Mononuclear cell (primary cell): Measurements from ENCODE around the gene GTPBP3. TPM values are rescaled to one million over a fixed set of nuclear protein-coding genes. Genes with fewer than 3 reads are reported as not detected.

Experiments
- H3K27me3 ChIP-seq: 2 replicates; pipeline ENCODE4 v1.6.0; 2011; ENCODE audit warnings: low read length, control low read depth; ENCODE audit not compliant: insufficient read depth
- H3K4me1 ChIP-seq: 2 replicates; pipeline ENCODE4 v1.5.1; 2011; ENCODE audit warnings: mild to moderate bottlenecking, low read length, control low read depth; ENCODE audit not compliant: insufficient read depth
- H3K4me3 ChIP-seq: 2 replicates; pipeline ENCODE4 v1.5.1; 2011; ENCODE audit warnings: mild to moderate bottlenecking, low read length, moderate library complexity
- H3K9me3 ChIP-seq: 2 replicates; pipeline ENCODE4 v1.5.1; 2011; ENCODE audit warnings: low read depth, mild to moderate bottlenecking, control low read depth, low read length
- total RNA-seq: library from RNA; depleted of rRNA; stranded (reverse); fragments of >200 nt; gene quantifications from one replicate; pipeline ENCODE4 v1.2.3, GENCODE V29; 2012

GTPBP3 gene
- total RNA-seq, 1 donor = 11.3 TPM

GRCh38 chr19:17391371-17392151 lies 54.2 kb downstream of the GTPBP3 start:
- Histone ChIP-seq H3K4me1 (peaks cover 37% of the 10 kb centered on the region), H3K9me3 (no peaks in the 10 kb centered on the region), H3K4me3 (peak overlapping the region; percentile 33), H3K27me3 (no peaks in the 10 kb centered on the region)

Other genes with a start within 250 kb of the GTPBP3 start
- 8.6 TPM for gene USE1, start 122.2 kb upstream of the GTPBP3 start, total RNA-seq
- gene OCEL1, start 111.3 kb upstream of the GTPBP3 start, total RNA-seq = 2.1 TPM
- gene NR2F6, start 91.6 kb upstream of the GTPBP3 start, total RNA-seq = 2.1 TPM
- under 0.01 TPM for gene USHBP1, start 72.8 kb upstream of the GTPBP3 start, total RNA-seq
- 27.3 TPM for gene BABAM1, start 70.1 kb upstream of the GTPBP3 start, total RNA-seq
- 0.94 TPM for gene ANKLE1, start 55.7 kb upstream of the GTPBP3 start, total RNA-seq
- gene ABHD8, start 34.1 kb upstream of the GTPBP3 start, total RNA-seq = 4.9 TPM
- gene MRPL34, start 31.7 kb upstream of the GTPBP3 start, total RNA-seq = 22.8 TPM
- gene DDA1, start 28.0 kb upstream of the GTPBP3 start, total RNA-seq = 13.7 TPM
- gene ANO8, start 2.7 kb upstream of the GTPBP3 start, total RNA-seq = 5.5 TPM
- 0.63 TPM for gene PLVAP, start 39.8 kb downstream of the GTPBP3 start, total RNA-seq
- gene CCDC194, start 56.6 kb downstream of the GTPBP3 start, total RNA-seq = 0.42 TPM
- 25.1 TPM for gene BST2, start 68.1 kb downstream of the GTPBP3 start, total RNA-seq
- gene MVB12A, start 82.5 kb downstream of the GTPBP3 start, total RNA-seq = 13.1 TPM
- not detected for gene TMEM221, start 111.1 kb downstream of the GTPBP3 start, total RNA-seq
- not detected for gene NXNL1, start 123.4 kb downstream of the GTPBP3 start, total RNA-seq
- 5.8 TPM for gene SLC27A1, start 133.0 kb downstream of the GTPBP3 start, total RNA-seq
- 43.0 TPM for gene PGLS, start 174.1 kb downstream of the GTPBP3 start, total RNA-seq
- gene COLGALT1, start 218.1 kb downstream of the GTPBP3 start, total RNA-seq = 25.3 TPM